DMS 273 (cell line): ENCODE data around the gene STYXL1.
A peak's percentile ranks its signal among the peaks of the same experiment; 100 is the strongest.
"Not testable (repeated sequence)": the region's sequence is repeated elsewhere in the genome, so short reads cannot be mapped to it uniquely, and the experiment has no call there.

Experiments
- DNase-seq: peaks from one replicate; lab custom pipeline; 2025; ENCODE audit not compliant: unreplicated experiment; lab: John Stamatoyannopoulos, UW

Gene STYXL1

DNA sequence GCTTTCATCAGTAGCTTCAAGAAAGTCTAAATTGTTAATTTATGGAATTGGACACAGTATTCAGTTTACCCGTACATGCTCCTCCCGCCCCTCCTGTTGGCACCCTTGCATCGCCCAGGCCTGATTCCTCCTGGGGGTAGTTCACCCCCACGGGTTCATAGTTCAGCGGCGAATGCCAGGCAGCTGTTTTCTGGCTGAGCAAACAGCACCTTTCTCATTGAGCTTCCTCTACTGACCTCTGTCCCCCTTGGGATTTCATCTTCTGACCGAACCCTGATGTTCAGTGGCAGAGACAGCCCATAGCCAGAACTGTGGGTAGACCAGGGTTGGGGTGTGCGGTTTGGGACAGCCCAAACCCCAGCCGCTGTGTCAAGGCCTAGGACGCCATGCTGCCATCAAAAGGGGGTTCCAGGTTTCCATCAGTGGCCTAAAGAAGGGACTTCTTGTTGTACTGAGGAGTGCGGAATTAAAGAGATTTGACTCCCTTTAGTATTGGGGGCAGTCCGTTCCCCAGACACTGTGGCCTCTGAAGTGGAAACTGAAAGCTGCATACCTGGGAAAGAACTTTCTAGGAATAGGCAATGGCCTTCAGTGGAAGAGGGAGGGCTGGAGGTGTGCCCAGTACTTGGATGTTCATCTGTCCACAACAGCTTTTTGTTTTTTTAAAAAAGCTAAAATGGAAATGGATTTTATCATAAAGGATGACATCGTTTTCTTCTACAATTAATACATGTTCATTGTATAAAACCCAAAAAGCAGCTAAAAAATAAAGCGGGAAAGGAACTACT, 19.1 kb upstream of the STYXL1 start:
- no peak for DNase-seq

DNA sequence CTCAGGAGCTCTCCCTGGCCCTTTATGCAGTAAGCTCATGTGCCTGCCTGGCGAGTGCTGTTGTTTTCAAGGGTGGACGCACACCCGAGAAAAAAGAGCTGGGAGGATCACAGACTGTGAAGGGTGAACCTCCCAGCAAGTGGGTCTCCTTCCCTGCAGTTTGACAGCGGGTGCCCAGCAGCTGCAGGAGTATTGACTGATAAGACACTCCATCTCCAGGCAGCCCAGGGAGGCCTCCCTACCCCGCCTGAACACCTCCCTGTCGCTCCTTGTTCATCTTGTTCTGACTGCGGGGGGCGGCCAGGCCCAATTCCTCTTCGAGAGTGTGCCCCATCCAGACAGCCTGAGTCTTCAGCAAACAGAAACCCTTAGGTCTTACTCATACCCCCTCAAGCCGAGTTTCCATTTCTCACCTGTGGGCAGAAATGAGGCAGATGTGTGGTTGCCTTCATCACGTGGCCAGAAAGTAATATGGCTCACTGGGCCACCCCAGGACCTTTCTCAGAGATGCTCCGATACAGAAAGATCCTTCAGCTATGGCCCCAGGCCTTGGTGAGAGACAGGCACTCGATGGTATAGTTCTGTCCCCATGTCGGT, 17.3 kb upstream of the STYXL1 start:
- DNase-seq, result no peak

DNA sequence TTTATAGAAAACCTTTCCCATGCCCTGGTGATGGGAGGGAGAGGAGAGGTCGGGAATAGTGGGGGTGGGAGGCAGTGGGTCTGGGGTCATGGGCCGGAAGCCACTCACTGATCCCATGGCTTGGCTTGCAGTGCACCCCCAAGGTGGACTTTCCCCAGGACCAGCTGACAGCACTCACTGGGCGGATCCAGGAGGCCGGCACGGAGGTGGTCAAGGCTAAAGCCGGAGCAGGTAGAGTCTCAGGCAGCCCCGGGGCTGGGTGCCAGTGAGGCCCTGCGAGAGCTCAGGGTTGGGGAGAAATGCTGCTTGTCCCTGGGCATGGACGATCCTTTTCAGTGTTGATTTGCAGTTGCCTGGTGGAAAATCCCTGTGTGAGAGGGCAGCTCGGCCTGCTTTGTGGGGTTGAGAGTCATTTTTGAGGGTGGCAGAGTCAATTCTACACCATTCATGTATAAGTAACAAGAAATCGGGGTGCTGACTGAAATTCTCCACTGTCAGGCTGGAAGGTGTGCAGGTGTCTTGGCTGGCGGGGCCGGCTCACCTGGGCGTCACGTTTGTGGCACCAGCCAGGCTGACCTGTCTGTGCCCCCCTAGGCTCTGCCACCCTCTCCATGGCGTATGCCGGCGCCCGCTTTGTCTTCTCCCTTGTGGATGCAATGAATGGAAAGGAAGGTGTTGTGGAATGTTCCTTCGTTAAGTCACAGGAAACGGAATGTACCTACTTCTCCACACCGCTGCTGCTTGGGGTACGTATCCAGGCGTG, 16.6 kb upstream of the STYXL1 start:
- no peak for DNase-seq

DNA sequence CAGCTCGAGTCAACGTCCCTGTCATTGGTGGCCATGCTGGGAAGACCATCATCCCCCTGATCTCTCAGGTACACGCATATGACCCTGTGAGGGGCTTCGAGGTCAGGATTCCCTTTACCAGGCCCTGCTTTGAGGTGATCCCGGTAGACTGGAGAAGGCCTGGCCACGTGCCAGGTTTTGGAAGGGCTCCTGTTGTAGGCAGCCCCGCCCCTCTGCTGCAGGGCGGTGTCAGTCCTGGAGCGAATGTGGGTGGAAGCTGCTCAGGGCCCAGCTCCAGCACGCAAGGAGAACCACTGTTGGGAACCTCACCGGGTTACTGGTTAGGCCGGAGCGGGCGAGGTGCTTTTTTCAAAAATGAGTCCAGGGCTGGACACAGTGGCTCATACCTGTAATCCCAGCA, 15.7 kb upstream of the STYXL1 start:
- DNase-seq, result peak; percentile 67

DNA sequence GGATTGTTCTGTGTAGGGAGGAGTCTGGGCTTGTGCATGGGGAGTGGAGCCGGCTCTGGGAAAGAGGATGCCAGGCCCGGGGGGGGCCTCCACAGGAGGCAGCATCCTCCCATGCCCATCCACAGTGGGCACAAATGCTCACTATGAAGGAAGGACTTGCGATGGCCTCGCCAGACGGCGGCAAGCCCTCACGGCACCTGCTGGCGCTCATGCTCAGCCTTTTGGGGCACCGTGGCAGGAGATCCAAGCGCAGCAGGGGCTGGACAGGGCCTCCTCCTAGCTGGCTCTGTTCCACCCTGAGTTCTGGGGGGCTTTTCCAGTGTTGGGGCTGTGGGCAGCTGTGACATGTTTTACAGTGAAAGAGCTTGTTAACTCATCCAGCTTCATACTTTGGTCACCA, 15.3 kb upstream of the STYXL1 start:
- DNase-seq, result no peak

DNA sequence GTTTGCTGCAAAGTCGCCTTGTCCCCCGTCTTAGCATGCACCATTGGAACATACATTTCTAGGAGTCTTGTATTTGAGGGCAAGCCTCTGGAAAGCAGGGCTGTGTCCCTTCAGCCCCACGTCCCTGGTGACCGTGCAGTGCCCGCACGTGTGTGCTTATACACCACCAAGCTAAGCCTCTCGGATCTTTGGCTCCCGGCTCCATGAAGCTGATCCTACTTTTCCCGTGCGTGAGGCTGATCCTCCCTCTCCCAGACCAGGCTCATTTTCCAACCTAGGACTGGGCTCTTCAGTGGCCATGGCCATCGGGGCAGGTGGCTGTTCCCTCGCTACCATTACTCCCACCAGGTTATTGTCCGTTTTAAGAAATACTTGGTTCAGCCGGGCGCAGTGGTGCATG, 14.5 kb upstream of the STYXL1 start:
- DNase-seq, result no peak

DNA sequence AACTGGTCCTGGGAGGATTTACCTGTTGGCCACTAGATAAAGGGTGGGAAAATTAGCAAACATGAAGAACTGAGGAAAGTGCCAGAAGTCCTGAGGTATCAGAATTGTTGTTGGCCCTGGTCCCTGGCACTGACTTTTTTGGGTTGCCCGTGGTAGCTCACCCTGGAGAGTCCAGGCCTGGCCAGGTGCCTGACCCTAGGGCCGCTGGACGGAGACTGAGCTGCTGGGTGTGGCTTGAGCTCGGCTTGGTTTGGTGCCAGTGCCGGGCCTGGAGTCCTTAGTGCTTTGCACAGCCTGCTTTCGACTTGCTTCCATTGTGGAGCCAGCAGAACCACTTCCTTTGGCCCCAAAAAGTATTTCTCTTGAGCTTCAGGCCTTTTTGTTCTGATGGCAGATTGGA, 13.0 kb upstream of the STYXL1 start:
- no peak for DNase-seq

DNA sequence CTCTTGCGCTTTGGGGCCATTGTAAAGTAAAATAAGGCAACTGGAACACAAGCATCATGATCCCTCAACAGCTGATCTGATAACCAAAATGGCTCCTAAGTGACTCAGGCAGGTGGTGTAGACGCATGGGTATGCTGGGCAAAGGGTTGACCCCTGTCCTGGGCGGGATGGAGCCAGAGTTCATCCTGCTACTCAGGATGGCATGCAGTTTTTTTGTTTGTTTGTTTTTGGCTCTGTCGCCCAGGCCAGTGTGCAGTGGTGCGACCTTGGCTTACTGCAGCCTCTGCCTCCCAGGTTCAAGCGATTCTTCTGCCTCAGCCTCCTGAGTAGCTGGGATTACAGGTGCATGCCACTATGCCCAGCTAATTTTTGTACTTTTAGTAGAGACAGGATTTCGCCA, 10.9 kb upstream of the STYXL1 start:
- DNase-seq, result not testable (repeated sequence)

DNA sequence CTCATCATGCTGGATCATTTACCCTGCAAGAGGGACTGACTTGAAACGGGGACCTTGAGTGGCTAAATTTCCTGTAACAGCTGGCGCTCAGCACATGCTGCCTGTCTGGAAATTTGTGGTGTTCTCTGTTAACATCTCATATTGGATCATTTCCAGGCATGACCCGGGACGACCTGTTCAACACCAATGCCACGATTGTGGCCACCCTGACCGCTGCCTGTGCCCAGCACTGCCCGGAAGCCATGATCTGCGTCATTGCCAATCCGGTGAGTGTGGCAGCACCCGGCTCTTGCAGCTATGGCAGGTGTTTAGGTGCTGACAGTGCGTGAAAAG, 10.0 kb upstream of the STYXL1 start:
- DNase-seq, result no peak

DNA sequence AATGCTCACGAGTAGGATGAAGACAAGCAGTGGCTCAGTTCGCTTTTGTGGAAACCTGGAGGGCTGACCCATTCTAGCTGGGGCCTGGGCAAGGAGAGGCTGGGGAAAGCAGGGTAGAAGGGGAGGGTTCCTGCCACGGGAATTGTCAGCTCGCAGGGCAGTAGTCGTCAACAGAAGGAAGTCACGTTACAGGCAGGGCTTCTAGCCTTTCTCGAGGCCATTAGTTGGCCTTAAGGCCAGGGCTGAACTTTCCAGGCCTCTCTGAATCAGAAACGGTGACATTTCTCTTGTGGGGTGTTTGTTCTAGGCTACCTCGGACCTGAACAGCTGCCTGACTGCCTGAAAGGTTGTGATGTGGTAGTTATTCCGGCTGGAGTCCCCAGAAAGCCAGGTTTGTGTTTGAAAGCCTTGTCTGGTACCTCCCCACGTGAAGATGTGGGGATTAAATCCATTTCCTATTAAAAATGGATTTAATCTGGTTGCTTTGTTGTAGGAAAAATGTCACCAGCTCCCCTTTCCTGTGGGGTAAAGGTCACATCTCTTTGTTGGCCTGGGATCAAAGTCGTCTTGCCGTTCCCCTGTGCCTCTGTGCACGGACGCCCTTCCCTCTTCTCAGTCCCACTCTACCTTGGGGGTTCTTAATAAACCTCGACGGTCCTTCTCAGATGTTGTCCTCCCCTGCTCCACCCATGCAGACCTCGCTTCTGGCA, 9.5 kb upstream of the STYXL1 start:
- DNase-seq, result no peak

DNA sequence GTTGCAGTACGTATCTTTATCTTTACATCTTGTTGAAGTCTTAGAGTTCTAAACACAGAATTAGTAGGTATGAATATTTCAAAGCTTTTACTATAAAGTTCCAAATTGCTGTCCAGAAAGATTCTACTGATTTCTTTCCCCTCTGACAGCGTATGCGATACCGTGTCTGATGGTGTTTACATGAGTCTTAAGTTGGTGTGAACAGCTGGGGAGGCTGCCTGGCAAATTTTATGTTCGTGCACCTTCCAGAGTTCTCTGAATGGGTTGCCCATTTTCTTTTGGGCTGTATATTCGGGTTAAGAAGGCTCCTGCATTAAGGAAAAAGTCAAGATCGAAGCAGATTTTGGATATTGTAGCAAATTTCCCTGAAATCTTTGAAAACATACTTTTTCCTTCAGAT, 8.4 kb upstream of the STYXL1 start:
- DNase-seq, result no peak

DNA sequence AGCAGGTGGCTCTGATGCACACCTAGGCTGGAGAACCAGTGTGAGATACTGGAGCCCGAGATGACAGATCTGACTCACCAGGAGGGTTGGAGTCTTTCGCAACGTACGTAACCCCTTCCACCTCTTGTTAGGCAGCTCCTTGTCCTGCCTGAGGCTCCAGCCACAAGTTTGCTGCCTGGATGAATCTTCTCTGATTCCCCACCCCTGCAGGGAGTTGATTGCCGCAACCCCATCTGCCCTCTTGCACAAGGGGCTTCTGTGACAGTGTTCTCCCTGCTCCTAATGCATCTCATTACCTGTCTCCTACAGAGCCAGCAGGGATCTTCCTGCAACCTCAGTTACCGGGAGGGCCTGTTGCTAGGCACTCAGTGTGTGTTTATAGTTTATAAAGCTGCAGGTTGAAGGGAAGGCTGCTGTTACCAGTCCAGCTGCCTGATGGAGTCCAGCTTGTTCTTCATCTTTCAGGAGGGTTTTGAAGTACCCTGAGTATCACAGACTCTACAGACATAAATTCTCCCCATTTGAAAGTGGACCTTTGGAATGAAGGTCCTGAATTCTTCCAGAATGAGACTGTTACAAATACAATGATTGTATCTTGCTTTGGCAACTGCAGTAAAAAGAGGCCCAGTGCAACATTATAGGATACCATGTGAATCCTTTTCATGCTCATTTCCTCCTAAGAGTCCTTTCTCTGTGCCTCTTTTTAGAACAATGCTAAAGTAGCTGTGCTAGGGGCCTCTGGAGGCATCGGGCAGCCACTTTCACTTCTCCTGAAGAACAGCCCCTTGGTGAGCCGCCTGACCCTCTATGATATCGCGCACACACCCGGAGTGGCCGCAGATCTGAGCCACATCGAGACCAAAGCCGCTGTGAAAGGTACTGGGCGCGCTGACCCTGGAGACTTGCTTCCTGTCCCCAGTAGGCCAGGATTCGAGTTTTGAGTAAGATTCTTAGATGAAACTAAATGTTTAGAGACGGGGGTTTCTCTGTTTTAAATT, 6.6 kb upstream of the STYXL1 start:
- DNase-seq, result no peak

DNA sequence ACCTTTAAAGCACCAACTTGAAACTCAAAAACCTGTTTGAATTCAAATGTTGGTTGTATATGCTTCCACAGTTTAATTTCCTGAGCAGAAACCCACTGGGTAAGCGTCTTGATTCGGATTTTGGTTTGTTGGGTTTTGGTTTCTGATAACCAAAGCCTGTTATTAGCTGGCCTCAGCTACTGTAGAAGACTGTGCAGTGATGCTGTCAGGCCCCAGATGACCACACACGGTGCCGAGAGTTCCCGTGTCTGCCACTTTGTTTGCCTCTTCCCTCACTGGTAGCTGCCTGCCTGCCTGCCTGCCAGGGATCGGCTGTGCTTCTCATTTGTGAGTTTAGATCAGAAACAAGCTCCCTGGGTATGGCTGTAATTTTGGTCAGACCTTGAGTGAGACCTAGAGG, 5.7 kb upstream of the STYXL1 start:
- DNase-seq, result no peak

DNA sequence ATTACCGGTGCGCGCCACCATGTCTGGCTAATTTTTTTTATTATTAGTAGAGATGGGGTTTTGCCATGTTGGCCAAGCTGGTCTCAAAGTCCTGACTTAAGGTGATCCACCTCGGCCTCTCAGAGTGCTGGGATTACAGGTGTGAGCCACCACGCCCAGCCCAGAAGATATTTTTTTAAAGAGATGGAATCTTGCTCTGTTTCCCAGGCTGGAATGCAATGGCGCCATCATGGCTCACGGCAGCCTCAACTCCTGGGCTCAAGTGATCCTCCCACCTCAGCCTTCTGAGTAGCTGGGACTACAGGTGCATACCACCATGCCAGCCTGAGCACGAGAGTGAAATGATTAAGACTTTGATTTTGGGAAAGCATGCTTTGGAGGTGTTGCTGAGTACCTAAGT, 4.9 kb upstream of the STYXL1 start:
- not testable (repeated sequence) for DNase-seq

DNA sequence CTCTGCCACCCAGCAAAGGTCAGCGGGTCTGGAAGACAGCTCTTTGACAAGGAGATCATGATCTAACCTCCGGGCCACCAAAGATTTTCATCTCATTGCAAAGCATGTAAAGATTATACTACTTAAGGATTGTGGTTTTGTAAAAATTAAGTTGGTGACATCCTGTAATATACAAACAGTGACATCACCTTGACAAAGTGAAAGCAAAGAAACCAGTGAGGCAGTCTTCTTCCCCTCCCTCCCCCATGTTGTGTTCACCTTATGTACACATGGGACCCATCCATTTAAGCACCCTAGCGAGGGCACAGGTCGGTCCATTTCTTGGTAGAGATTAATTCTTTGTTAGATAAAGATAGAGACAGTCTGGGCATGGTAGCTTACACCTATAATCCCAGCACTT, 4.0 kb upstream of the STYXL1 start:
- DNase-seq, result no peak

DNA sequence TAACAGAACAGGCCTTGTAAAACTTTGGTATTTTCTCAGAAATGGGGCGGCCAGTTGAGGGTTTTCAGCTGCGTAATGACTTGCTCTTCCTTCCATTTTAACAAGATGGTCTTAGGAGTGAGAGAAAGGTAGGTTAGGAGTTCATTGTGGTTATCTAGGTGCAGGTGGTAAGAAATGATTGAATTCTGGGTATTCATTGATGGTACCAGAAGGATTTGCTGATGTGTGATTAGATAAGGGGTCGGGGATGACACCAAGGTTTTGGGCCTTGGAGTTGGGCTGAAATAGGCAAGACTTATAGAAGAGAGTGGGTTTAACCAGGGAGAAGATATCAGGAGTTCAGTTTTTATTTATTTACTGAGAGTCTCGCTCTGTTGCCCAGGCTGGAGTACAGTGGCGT, 2.7 kb upstream of the STYXL1 start:
- no peak for DNase-seq

DNA sequence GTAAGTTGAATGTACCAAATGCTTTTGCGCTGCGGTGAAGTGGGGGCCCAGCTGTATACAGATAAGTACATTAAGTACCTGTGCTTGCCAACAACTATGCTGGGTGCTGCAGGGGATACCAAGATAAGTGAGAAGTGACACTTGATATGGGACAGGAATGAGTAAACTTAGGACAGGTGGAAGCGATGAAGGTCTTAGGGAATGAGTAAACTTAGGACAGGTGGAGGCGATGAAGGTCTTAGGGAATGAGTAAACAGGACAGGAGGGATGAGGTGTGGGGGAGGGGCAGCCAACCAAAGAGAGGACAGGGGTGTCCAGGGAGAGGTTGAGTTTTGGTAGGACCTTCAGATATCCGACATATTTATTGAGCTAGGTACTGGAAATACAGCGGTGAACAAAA, 1.5 kb upstream of the STYXL1 start:
- DNase-seq, result no peak

DNA sequence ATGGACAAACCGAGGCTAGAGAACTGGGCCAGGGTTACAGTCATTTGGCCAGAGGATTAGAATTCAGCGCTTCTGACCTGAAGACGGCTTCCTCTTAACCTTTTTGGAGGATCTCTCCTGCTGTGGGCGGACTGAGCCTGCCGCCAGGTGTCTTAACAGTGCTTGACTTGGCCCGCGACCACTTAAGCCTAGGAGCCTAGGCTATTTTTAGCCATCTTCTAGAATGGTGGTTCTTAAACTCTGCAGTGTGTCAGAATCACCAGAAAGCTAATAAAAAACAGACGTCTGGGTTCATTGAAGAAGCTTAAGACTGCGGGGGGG, 828 bp upstream of the STYXL1 start:
- DNase-seq, result peak; percentile 70

DNA sequence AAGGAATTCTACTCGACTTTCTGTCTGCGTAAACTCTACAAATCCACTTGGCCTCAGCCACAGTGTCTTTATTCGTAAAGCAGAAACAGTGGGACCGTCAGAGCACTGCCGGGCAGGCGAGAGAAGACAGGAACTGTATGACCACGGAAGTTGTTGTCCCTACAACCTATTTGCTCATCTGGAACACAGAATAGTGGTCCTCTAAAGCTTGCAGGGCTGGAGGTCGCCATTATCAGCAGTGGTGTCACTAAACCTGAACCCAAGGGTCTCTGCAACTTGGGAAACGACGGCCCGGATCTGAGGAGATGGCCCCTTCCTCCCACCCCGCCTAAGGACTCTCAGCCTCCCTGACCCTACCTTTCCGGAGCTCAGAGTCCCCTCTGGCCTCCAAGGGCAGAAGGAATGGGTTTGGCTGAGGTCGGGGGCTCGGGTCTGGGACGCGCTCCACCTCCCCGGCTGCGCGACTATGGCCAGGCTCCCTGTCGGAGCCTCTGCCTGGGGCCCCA, 442 bp downstream of the STYXL1 start:
- peak; percentile 58 for DNase-seq

DNA sequence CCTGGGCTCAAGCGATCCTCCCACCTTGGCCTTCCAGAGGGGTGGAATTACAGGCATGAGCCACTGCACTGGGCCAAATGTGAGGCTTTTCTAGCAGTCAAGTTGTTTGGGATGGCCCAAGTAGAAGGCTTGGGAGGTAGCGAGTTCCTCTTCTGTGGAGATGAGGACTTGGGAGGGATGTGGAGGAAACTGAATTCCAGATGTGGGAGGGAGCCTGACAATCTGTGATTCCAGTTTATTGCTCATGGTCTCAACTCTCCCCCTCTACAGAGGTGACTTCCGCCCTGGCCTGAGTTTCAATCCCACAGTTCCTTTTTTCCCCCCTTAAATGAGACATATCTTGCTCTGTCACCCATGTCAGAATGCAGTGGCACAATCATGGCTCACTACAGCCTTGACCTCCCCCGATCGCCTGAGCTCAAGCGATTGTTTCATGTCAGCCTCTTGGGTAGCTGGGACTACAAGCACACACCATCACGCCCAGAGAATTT, 3.4 kb downstream of the STYXL1 start:
- DNase-seq, result no peak
